NCI-H2196 (cell line): Measurements from ENCODE around the gene COBL.
"Not testable (repeated sequence)": the region's sequence is repeated elsewhere in the genome, so short reads cannot be mapped to it uniquely, and the experiment has no call there.

Experiments used
- DNase-seq: peaks from one replicate; lab custom pipeline; 2025; ENCODE audit not compliant: unreplicated experiment; lab: John Stamatoyannopoulos, UW

The COBL gene

DNA sequence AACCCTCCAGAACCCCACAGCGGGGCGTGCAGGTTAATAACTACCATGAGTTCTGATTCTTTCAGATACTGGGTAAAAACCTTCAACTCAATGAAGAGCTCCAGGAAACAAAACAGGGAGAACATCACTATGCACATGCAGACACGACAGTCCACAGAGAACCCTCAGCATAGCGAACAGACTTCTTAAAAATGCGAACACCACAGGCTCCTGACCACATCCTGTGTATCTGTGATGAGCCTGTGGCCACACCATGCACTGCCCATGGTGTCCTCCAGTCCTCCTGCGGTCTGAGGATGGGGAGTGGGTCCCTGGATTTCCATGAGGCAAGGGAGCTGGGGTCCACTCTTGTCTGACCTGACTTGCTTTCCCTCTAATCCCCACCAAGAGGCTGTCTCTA is 107.2 kb downstream of the COBL start:
- no peak for DNase-seq

DNA sequence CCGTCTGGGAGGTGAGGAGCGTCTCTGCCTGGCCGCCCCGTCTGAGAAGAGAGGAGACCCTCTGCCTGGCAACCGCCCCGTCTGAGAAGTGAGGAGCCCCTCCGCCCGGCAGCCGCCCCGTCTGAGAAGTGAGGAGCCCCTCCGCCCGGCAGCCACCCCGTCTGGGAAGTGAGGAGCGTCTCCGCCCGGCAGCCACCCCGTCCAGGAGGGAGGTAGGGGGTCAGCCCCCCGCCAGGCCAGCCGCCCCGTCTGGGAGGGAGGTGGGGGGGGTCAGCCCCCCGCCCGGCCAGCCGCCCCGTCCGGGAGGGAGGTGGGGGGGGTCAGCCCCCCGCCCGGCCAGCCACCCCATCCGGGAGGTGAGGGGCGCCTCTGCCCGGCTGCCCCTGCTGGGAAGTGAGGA is 108.5 kb downstream of the COBL start:
- not testable (repeated sequence) for DNase-seq

- no peak for DNase-seq
Observed at GRCh38 chr7:51198654-51199053, 118.0 kb downstream of the COBL start.

DNA sequence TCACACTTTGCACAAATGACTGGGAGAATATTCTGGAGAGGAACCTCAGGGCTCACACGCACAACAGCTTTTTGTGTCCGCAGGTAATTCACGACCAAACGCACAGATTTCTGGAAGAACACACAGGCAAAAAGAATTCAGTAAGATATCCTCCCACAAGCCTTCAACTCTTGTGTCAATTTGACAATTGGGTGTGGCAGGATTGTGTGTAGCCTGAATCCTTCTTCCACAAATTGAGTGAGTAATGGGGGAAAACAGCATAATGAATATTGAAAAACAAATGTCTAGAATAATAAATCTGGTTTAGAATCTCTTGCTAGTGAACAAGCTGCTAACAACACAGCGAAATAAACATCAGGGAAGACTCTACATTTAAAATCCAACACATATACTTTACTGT is 125.6 kb downstream of the COBL start:
- DNase-seq, result no peak

GRCh38 chr7:51189777-51190176 is 126.8 kb downstream of the COBL start:
- no peak for DNase-seq

DNA sequence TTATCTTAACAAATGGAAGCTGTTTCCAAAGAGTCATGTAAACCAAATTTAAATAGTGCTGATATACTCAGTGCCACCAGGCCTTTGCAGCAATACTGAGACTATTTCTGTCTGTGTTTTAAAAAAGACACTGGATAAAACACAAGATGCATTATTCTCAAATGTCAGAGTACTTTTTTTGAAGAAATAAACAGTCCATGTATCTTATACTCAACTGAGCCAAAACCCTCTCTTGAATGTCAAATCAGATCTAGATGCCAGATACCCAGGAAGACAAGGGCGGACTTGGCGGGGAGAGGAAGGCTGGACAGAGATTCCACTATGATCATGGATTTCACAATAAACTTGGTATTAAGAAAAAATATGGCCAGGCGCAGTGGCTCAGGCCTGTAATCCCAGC is 127.6 kb downstream of the COBL start:
- DNase-seq, result no peak

GRCh38 chr7:51187941-51188340 is 128.7 kb downstream of the COBL start:
- DNase-seq, result no peak

GRCh38 chr7:51186531-51186930 is 130.1 kb downstream of the COBL start:
- DNase-seq, result no peak

GRCh38 chr7:51182636-51183166 is 133.9 kb downstream of the COBL start:
- DNase-seq, result no peak

DNA sequence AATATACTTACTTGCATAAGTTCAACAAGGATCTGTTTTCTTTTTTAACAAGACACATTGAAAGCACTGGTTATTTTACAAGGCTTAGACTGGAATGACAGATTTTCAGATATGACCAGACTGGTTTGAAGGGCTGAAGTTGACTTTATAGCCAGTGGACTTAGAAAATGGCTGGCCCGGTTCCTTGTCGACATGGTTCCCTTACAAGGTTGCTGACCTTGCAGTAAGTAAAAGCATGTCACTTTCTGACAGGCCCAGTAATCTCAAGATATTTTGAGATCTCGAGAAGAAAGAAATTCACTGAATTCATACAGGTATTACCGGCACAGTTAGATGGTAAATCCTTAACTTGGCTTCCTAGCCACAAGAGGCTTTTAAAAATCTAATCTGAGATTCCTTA is 136.5 kb downstream of the COBL start:
- DNase-seq, result no peak

DNA sequence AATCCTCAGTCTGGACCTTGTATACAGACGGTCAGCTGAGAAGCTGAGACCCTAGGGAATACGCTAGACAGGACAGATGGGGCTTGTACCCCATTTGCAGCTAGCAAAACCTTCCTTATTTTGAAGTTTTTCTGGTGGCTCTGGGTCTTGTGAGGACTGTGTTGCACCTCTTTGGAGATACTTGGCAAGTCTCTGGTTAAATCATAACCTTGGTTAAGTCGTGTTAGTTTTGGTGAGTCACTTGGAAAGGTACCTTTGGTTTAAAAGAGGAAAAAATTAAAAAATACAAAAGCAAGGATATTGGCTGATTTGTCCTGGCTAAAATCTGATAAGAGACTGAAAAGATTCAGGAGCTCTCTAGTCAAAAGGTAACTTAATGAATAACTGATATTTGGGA is 140.6 kb downstream of the COBL start:
- no peak for DNase-seq

DNA sequence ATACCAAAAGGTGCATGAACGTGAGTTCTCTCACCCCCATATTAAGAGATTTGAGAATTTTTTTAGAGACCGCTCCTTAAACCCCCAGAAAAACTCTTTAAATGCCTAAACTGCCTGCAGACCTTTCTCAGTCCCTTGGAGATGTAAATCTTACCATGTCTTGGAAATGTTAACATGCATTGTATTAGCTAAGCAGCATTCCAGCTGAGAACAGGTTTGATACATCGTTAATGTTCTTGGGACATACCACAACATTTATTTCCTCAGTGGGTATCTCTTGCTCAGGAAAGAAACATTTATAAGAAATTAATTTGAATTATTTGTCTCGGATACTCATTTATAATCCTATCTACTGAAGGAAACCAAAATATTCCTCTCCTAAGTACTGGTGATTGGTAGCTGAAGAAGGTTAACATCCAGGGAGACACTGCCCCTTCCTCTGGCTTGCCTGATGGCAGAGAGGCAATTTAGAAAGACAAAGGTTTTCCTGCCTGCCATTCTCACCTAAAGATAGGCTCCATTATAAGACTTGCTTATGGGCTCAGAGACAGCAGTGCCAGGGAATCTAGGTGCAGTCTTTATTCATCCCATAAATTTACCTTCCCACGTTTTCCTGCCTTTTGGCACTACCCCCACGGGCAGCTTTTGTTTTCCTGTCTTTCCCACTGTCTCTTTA is 141.2 kb downstream of the COBL start:
- DNase-seq, result no peak

DNA sequence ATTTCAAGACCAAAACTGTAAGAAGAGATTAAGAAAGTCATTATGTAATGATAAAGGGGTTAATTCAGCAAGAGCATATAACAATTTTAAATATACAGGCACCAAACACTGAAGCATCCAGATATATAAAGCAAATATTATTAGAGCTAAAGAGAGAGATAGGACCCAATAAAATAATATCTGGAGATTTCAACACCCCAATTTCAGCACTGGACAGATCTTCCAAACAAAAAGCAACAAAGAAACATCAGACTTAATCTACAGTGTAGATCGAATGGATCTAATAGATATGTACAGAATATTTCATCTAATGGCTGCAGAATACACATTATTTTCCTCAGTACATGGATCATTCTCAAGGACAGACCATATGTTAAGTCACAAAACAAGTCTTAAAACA is 151.3 kb downstream of the COBL start:
- DNase-seq, result no peak

GRCh38 chr7:51162724-51163329 is 153.8 kb downstream of the COBL start:
- DNase-seq, result peak; percentile 87

- DNase-seq, result no peak
Observed at GRCh38 chr7:51161937-51162336, 154.7 kb downstream of the COBL start.

GRCh38 chr7:51160990-51161615 is 155.5 kb downstream of the COBL start:
- peak; percentile 71 for DNase-seq

- DNase-seq, result no peak
Observed at GRCh38 chr7:51160411-51160810, 156.2 kb downstream of the COBL start.

- DNase-seq, result no peak
Observed at GRCh38 chr7:51158742-51159445, 157.7 kb downstream of the COBL start.

- no peak for DNase-seq
Observed at GRCh38 chr7:51158211-51158610, 158.4 kb downstream of the COBL start.

DNA sequence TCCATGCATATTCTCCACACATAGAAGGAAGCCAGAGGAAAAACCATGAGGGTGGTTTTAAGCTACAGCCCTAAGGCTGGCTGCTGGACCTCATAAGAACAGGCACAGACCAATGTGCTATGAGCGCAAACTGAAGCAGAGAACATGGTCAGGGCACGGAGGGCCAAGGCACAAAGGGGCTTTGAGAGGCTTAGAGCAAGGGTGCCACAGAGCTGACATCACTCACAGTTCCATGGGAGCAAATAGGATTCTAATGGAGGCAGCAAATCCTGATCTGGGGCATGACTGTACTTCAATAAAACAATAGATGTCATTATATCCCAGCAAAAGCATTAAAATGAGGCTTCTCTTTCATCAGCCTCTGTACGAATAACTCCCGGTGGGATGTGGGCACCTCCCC is 162.4 kb downstream of the COBL start:
- no peak for DNase-seq

GRCh38 chr7:51152706-51153200 is 163.9 kb downstream of the COBL start:
- no peak for DNase-seq

DNA sequence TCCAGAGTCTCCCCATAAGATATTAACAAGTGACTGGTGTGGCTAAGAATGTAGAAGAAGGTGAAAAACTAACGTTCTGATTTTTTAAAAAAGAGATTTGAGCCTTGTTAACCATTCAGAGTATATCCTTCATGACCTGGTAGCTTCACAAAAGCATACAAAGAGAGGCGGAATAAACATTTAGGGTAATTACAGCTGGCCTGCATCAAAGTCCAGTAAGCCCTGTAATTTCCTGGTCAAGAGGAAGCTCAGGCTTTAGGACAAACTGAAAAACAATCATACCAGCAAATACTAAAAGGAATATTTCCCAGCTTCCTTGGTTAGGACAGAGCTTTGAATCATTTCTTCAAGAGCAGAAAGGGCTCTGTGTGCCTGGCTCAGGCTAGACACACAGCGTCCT is 165.2 kb downstream of the COBL start:
- no peak for DNase-seq
